ENCODE data around the gene ELF2.
"Not testable (repeated sequence)": the region's sequence is repeated elsewhere in the genome, so short reads cannot be mapped to it uniquely, and the experiment has no call there.

Gene ELF2

GRCh38 chr4:139024686-139025085 lies 152.3 kb downstream of the ELF2 start:
- in situ Hi-C loops (cut with MboI; ENCODE audit: low sequenced_read_pairs) = no loop called here

GRCh38 chr4:139022835-139023234 lies 154.2 kb downstream of the ELF2 start:
- in situ Hi-C loops (cut with MboI; ENCODE audit: low sequenced_read_pairs) = no loop called here

- in situ Hi-C loops (cut with MboI; ENCODE audit: low sequenced_read_pairs) = not testable (repeated sequence)
Observed at GRCh38 chr4:139021071-139021470, 155.9 kb downstream of the ELF2 start.

- in situ Hi-C loops (cut with MboI; ENCODE audit: low sequenced_read_pairs) = no loop called here
Observed at GRCh38 chr4:139020384-139020783, 156.6 kb downstream of the ELF2 start.

- in situ Hi-C loops (cut with MboI; ENCODE audit: low sequenced_read_pairs) = no loop called here
Observed at GRCh38 chr4:139018971-139019758, 157.9 kb downstream of the ELF2 start.

- in situ Hi-C loops (cut with MboI; ENCODE audit: low sequenced_read_pairs) = no loop called here
Observed at GRCh38 chr4:139018501-139018900, 158.5 kb downstream of the ELF2 start.

GRCh38 chr4:139017861-139018260 lies 159.2 kb downstream of the ELF2 start:
- in situ Hi-C loops (cut with MboI; ENCODE audit: low sequenced_read_pairs) = no loop called here

- in situ Hi-C loops (cut with MboI; ENCODE audit: low sequenced_read_pairs) = no loop called here
Observed at GRCh38 chr4:139015948-139016471, 161.0 kb downstream of the ELF2 start.

- in situ Hi-C loops (cut with MboI; ENCODE audit: low sequenced_read_pairs) = no loop called here
Observed at GRCh38 chr4:139015269-139015947, 161.6 kb downstream of the ELF2 start, which contains the start of gene NOCT. TSS of gene NOCT (plus strand) at chr4:139015781. CDS start at chr4:139015982, 201 bp downstream.

- in situ Hi-C loops (cut with MboI; ENCODE audit: low sequenced_read_pairs) = no loop called here
Observed at GRCh38 chr4:139014371-139015268, 162.4 kb downstream of the ELF2 start.

GRCh38 chr4:139011225-139011950 lies 165.6 kb downstream of the ELF2 start:
- in situ Hi-C loops (cut with MboI; ENCODE audit: low sequenced_read_pairs) = no loop called here

GRCh38 chr4:139009702-139010101 lies 167.3 kb downstream of the ELF2 start:
- in situ Hi-C loops (cut with MboI; ENCODE audit: low sequenced_read_pairs) = no loop called here

- in situ Hi-C loops (cut with MboI; ENCODE audit: low sequenced_read_pairs) = not testable (repeated sequence)
Observed at GRCh38 chr4:139008278-139008677, 168.7 kb downstream of the ELF2 start.

GRCh38 chr4:139007640-139008039 lies 169.4 kb downstream of the ELF2 start:
- in situ Hi-C loops (cut with MboI; ENCODE audit: low sequenced_read_pairs) = no loop called here

All from hTERT RPE-1 (cell line).